B cell (primary cell): ENCODE data around the gene ABCB1.

Experiments
- EZH2 ChIP-seq: IDR thresholded peaks from 2 replicates; pipeline ENCODE4 v1.6.1; 2012; ENCODE audit warnings: borderline replicate concordance, low read depth, mild to moderate bottlenecking, moderate library complexity, low read length; ENCODE audit not compliant: insufficient read depth, poor library complexity, severe bottlenecking
- TF ChIP-seq, protein P1 (sequence below): fragments of 200-600 bp; IDR thresholded peaks from one replicate; pipeline ENCODE4 v1.8.0; 2022; ENCODE audit warnings: antibody characterized with exemption, mild to moderate bottlenecking

DNA sequence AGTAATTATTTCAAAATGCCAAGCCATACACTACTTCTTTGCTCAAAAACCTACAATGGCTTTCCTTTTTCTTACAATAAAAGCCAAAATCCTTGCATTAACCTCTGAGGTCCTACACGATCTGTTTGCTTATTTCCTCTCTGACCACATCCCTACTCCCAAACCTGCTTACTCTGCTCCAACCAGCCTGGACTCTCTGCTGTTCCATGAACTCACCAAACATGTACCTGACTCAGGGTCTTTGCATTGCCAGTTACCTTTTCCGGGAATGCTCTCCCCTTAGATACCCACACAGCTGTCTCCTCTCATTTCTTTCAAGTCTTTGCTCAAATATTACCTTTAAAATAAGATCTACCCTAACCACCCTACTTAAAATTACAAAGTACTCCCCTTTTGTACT lies 127.5 kb downstream of the ABCB1 start:
- TF ChIP-seq, protein P1, sequence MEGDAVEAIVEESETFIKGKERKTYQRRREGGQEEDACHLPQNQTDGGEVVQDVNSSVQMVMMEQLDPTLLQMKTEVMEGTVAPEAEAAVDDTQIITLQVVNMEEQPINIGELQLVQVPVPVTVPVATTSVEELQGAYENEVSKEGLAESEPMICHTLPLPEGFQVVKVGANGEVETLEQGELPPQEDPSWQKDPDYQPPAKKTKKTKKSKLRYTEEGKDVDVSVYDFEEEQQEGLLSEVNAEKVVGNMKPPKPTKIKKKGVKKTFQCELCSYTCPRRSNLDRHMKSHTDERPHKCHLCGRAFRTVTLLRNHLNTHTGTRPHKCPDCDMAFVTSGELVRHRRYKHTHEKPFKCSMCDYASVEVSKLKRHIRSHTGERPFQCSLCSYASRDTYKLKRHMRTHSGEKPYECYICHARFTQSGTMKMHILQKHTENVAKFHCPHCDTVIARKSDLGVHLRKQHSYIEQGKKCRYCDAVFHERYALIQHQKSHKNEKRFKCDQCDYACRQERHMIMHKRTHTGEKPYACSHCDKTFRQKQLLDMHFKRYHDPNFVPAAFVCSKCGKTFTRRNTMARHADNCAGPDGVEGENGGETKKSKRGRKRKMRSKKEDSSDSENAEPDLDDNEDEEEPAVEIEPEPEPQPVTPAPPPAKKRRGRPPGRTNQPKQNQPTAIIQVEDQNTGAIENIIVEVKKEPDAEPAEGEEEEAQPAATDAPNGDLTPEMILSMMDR = no peak
- no peak for TF ChIP-seq EZH2
